ENCODE measurements around the gene TARP.

TARP gene

DNA sequence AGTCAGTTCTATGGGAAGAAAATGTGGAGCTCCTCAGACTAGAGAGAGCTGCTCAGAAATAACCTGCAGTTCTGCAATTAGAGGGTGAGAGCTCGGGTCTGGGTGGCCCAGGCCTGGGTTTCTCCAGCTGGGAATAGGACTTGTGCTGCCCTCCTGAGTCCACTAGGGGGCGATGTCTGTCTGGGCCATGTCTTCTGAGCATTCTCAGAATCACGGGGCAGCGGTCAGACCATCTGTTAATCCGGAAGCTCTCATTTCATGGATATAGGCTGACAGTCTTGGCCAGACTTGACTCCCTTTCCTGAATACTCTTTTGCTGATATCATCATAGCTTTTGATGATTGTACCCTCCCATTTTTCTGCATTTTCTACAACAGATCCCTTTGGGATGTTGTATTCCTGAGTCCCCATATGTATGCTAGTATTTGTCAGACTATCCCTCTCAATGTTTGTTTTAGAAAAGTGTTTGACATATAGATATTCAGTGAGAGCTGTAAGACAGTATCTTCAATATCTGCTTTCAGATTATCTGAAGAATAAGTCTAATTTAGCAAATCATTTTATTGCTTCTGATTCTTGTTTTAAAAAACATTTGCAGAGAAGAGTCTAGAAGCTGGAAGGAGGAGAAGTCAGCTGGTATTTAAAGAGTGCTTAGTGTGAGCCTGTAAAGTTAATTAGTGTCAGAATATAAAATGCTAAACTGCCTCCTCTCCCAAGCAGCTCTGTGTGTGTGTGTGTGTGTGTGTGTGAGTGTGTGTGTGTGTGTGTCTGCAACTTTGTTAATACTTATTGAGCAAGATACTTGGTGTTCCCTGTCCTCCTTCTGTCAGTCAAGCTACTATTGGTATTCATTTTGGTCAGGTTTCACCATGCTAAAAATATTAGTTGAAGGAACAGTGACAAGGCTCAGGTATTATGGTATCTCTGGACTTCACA is 57.4 kb downstream of the TARP start (continued):
- TF ChIP-seq, protein P1, sequence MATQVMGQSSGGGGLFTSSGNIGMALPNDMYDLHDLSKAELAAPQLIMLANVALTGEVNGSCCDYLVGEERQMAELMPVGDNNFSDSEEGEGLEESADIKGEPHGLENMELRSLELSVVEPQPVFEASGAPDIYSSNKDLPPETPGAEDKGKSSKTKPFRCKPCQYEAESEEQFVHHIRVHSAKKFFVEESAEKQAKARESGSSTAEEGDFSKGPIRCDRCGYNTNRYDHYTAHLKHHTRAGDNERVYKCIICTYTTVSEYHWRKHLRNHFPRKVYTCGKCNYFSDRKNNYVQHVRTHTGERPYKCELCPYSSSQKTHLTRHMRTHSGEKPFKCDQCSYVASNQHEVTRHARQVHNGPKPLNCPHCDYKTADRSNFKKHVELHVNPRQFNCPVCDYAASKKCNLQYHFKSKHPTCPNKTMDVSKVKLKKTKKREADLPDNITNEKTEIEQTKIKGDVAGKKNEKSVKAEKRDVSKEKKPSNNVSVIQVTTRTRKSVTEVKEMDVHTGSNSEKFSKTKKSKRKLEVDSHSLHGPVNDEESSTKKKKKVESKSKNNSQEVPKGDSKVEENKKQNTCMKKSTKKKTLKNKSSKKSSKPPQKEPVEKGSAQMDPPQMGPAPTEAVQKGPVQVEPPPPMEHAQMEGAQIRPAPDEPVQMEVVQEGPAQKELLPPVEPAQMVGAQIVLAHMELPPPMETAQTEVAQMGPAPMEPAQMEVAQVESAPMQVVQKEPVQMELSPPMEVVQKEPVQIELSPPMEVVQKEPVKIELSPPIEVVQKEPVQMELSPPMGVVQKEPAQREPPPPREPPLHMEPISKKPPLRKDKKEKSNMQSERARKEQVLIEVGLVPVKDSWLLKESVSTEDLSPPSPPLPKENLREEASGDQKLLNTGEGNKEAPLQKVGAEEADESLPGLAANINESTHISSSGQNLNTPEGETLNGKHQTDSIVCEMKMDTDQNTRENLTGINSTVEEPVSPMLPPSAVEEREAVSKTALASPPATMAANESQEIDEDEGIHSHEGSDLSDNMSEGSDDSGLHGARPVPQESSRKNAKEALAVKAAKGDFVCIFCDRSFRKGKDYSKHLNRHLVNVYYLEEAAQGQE (IDR thresholded peaks at IDR 0.05; ENCODE audit: low read depth, low read length) = 0 out of 2 replicates have a peak, but pooled peaks have one; percentile 26
- TF ChIP-seq TCF12 (IDR thresholded peaks at IDR 0.05) (peak; percentile 43; the same call in 1 of the 2 replicates), ELF1 (IDR thresholded peaks at IDR 0.05) (no peak), NFIC (IDR thresholded peaks at IDR 0.05; ENCODE audit: borderline replicate concordance) (no peak), SIN3A (IDR thresholded peaks at IDR 0.05; ENCODE audit: borderline replicate concordance, low read depth, low read length) (no peak), JUND (IDR thresholded peaks at IDR 0.05) (no peak)
- TF ChIP-seq, protein P2, sequence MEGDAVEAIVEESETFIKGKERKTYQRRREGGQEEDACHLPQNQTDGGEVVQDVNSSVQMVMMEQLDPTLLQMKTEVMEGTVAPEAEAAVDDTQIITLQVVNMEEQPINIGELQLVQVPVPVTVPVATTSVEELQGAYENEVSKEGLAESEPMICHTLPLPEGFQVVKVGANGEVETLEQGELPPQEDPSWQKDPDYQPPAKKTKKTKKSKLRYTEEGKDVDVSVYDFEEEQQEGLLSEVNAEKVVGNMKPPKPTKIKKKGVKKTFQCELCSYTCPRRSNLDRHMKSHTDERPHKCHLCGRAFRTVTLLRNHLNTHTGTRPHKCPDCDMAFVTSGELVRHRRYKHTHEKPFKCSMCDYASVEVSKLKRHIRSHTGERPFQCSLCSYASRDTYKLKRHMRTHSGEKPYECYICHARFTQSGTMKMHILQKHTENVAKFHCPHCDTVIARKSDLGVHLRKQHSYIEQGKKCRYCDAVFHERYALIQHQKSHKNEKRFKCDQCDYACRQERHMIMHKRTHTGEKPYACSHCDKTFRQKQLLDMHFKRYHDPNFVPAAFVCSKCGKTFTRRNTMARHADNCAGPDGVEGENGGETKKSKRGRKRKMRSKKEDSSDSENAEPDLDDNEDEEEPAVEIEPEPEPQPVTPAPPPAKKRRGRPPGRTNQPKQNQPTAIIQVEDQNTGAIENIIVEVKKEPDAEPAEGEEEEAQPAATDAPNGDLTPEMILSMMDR (IDR thresholded peaks at IDR 0.05) = peak; percentile 100
- TF ChIP-seq, protein P3, sequence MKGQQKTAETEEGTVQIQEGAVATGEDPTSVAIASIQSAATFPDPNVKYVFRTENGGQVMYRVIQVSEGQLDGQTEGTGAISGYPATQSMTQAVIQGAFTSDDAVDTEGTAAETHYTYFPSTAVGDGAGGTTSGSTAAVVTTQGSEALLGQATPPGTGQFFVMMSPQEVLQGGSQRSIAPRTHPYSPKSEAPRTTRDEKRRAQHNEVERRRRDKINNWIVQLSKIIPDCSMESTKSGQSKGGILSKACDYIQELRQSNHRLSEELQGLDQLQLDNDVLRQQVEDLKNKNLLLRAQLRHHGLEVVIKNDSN (IDR thresholded peaks at IDR 0.05; ENCODE audit: borderline replicate concordance, low read depth) = no peak

DNA sequence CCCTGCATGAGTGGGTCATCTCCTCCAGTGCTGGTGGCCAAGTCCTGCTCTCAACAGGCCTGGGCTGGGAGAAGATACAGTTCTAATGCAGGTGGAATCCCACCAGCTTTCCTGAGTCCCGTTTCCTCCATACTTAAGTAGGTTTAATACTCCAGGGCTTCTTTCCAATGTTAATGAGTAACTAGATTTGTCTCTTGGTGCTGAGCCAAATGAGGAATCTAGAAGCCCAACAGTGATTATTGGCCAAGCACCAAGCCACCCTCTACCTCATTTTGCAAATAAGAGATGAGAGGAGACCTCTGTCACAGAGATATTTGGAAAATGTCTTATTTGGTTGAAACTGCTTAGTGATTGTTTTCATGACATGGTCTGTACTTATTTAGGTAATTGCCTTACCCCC is 58.3 kb downstream of the TARP start:
- Histone ChIP-seq H3K9me2 (no peaks in the 10 kb centered on the region), H3K4me1 (ENCODE audit: control insufficient read depth in 1 of 2, insufficient read depth in 2 of 2, low read depth in 1 of 2, low read length in 1 of 2) (peaks cover 9 to 25% of the 10 kb centered on the region in 2 experiments; a peak in 3 of 4 replicates), H3K9me3 (no peaks in the 10 kb centered on the region), H3K79me2 (ENCODE audit: insufficient read depth) (no peaks in the 10 kb centered on the region; the same call in 1 of the 2 replicates), H2AFZ (ENCODE audit: low read depth) (no peak overlapping the region), H3K4me2 (no peak overlapping the region), H3F3A (replicated peaks; ENCODE audit: insufficient read depth) (peaks cover 5% of the 10 kb centered on the region), H3K4me3 (ENCODE audit: low read depth in 2 of 2, low read length in 1 of 2) (no peak overlapping the region), H4K20me1 (ENCODE audit: insufficient read depth) (peaks cover 3% of the 10 kb centered on the region; the same call in 1 of the 2 replicates), H3K27ac (ENCODE audit: low read depth in 2 of 2, low read length in 1 of 2) (peak overlapping the region in 1 of 2 experiments; percentile 29; a peak in 1 of 4 replicates), H3K27me3 (ENCODE audit: insufficient read depth) (no peaks in the 10 kb centered on the region), H3K9ac (no peak overlapping the region), H3K36me3 (replicated peaks in 1 of 2; ENCODE audit: control insufficient read depth in 1 of 2, insufficient read depth in 2 of 2, low read length in 1 of 2) (peaks cover 46 to 61% of the 10 kb centered on the region in 2 experiments)
- WGBS (ENCODE audit: low lambda C conversion rate) = 60% methylated on average over 1 of the region's 1 CpG
- no peak for DNase-seq
- ChIA-PET POLR2A (interaction anchor here (1.6 kb wide), 1 partner anchor 37 kb away, joined by 6 read pairs; the partner anchor contains the start of gene STARD3NL), CTCF (interaction anchor here (0.5 to 10.3 kb wide), 76 partner anchors 8 to 1014 kb away, joined by 3 to 174 read pairs (median 8); partner anchors contain the start of genes EPDR1, SFRP4 and STARD3NL)
- TF ChIP-seq, protein P4, sequence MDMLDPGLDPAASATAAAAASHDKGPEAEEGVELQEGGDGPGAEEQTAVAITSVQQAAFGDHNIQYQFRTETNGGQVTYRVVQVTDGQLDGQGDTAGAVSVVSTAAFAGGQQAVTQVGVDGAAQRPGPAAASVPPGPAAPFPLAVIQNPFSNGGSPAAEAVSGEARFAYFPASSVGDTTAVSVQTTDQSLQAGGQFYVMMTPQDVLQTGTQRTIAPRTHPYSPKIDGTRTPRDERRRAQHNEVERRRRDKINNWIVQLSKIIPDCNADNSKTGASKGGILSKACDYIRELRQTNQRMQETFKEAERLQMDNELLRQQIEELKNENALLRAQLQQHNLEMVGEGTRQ (IDR thresholded peaks at IDR 0.05; ENCODE audit: borderline replicate concordance, low read depth, low read length) = no peak
- no peak for TF ChIP-seq RCOR1 (IDR thresholded peaks at IDR 0.05; ENCODE audit: low read length)
